HTERT RPE-1 (cell line): ENCODE measurements around the gene NIT2.

Source experiments
- in situ Hi-C: fragments of 300-500 bp; cut with MboI; formaldehyde crosslinking; loops from 4 replicates; pipeline ENCODE4 v1.14.3; 2020; ENCODE audit warnings: low sequenced_read_pairs

The NIT2 gene

GRCh38 chr3:100395679-100396431 is 61.3 kb downstream of the NIT2 start:
- in situ Hi-C loops = no loop called here

GRCh38 chr3:100396967-100397366 is 62.4 kb downstream of the NIT2 start:
- in situ Hi-C loops = no loop called here

- in situ Hi-C loops = no loop called here
These were observed 64.9 kb downstream of the NIT2 start for GRCh38 chr3:100399341-100400071.

GRCh38 chr3:100400419-100400779 is 65.8 kb downstream of the NIT2 start:
- in situ Hi-C loops = no loop called here

GRCh38 chr3:100400780-100401673 is 66.5 kb downstream of the NIT2 start, which contains the start of the genes LNP1 and TOMM70:
LNP1 (plus strand) TSS chr3:100401539; CDS start chr3:100429730, 28,191 bp downstream.
TOMM70 (minus strand) TSS chr3:100401089; CDS start chr3:100400949, 140 bp downstream.
- in situ Hi-C loops = no loop called here

GRCh38 chr3:100401674-100402041 is 67.1 kb downstream of the NIT2 start:
- in situ Hi-C loops = no loop called here

- in situ Hi-C loops = no loop called here
These were observed 67.7 kb downstream of the NIT2 start for GRCh38 chr3:100402256-100402655.

- in situ Hi-C loops = no loop called here
These were observed 68.3 kb downstream of the NIT2 start for GRCh38 chr3:100402891-100403290.

- in situ Hi-C loops = no loop called here
These were observed 69.0 kb downstream of the NIT2 start for GRCh38 chr3:100403362-100404249.

GRCh38 chr3:100404250-100404548 is 69.6 kb downstream of the NIT2 start:
- in situ Hi-C loops = no loop called here

- in situ Hi-C loops = no loop called here
These were observed 72.6 kb downstream of the NIT2 start for GRCh38 chr3:100407164-100407563.

GRCh38 chr3:100407977-100408532 is 73.5 kb downstream of the NIT2 start:
- in situ Hi-C loops = no loop called here
